OCI-LY7 (cell line): ENCODE measurements around the gene LTO1. TPM values are rescaled to one million over a fixed set of nuclear protein-coding genes. Genes with fewer than 3 reads are reported as not detected.
A peak's percentile ranks its signal among the peaks of the same experiment; 100 is the strongest.

Experiments used
- BruUV-seq: library from RNA; stranded (reverse); fragments of 400-500 nt; replicated peaks from 2 replicates; lab custom pipeline; 2021; lab: Mats Ljungman, UMichigan
- CTCF ChIA-PET: fragments of 300-600 bp; sonication (Branson Sonifier 250); formaldehyde crosslinking; loops from one replicate; lab custom pipeline; 2022; ENCODE audit warnings: antibody characterized with exemption; ENCODE audit not compliant: unreplicated experiment; lab: Charles Lee
- POLR2A ChIA-PET: fragments of 300-600 bp; sonication (Branson Sonifier 250); formaldehyde crosslinking; loops from one replicate; lab custom pipeline; 2022; ENCODE audit warnings: antibody characterized with exemption; lab: Charles Lee
- DNase-seq: peaks from one replicate; pipeline ENCODE4 v3.0.0-alpha.2; 2015; ENCODE audit warnings: low spot score
- H2AFZ ChIP-seq: fragments of 200-600 bp; sonication (generic), shearing (Covaris generic); 2 replicates; pipeline ENCODE4 v1.6.1; 2014; ENCODE audit warnings: mild to moderate bottlenecking, antibody characterized with exemption, low read length, moderate library complexity
- H3K27ac ChIP-seq: fragments of 200-600 bp; sonication (generic); 2 replicates; pipeline ENCODE4 v1.5.1; 2014; ENCODE audit warnings: mixed run types, low read depth, mild to moderate bottlenecking, moderate library complexity, low read length, inconsistent platforms; ENCODE audit not compliant: poor library complexity, severe bottlenecking
- H3K36me3 ChIP-seq: fragments of 200-600 bp; sonication (generic); 2 replicates; pipeline ENCODE4 v1.6.1; 2014; ENCODE audit warnings: mild to moderate bottlenecking, antibody characterized with exemption, low read length, moderate library complexity, mixed read lengths; ENCODE audit not compliant: insufficient read depth
- H3K4me1 ChIP-seq: fragments of 200-600 bp; sonication (generic); 2 replicates; pipeline ENCODE4 v1.5.1; 2014; ENCODE audit warnings: mild to moderate bottlenecking, low read length; ENCODE audit not compliant: insufficient read depth, poor library complexity, severe bottlenecking
- H3K4me2 ChIP-seq: fragments of 200-600 bp; sonication (generic); 2 replicates; pipeline ENCODE4 v1.6.1; 2014; ENCODE audit warnings: mild to moderate bottlenecking, low read length
- H3K4me3 ChIP-seq: fragments of 200-600 bp; sonication (generic); 2 replicates; pipeline ENCODE4 v1.5.1; 2014; ENCODE audit warnings: mild to moderate bottlenecking, low read depth, low read length; ENCODE audit not compliant: poor library complexity, severe bottlenecking
- H3K79me2 ChIP-seq: fragments of 200-600 bp; sonication (generic); 2 replicates; pipeline ENCODE4 v1.6.1; 2016; ENCODE audit warnings: low read depth, mild to moderate bottlenecking, low read length, moderate library complexity, mixed read lengths; ENCODE audit not compliant: insufficient read depth
- H3K9me2 ChIP-seq: fragments of 200-600 bp; sonication (generic); 2 replicates; pipeline ENCODE4 v1.6.1; 2016; ENCODE audit warnings: mild to moderate bottlenecking, low read length, mixed read lengths; ENCODE audit not compliant: insufficient read depth
- H3K9me3 ChIP-seq: fragments of 200-600 bp; sonication (generic); 2 replicates; pipeline ENCODE4 v1.6.1; 2014; ENCODE audit warnings: mild to moderate bottlenecking, mixed run types, low read length, mixed read lengths
- H4K20me1 ChIP-seq: fragments of 200-600 bp; sonication (generic); 2 replicates; pipeline ENCODE4 v1.6.1; 2014; ENCODE audit warnings: mild to moderate bottlenecking, antibody characterized with exemption, low read length, moderate library complexity, mixed read lengths; ENCODE audit not compliant: insufficient read depth
- EZH2phosphoT487 ChIP-seq: fragments of 200-600 bp; sonication (generic); IDR thresholded peaks from 2 replicates; pipeline ENCODE4 v1.6.1; 2018; ENCODE audit warnings: low read depth, borderline replicate concordance, mild to moderate bottlenecking, mixed run types, antibody characterized with exemption, low read length, moderate library complexity, mixed read lengths
- intact Hi-C: fragments of 100-400 bp; cut with micrococcal nuclease; formaldehyde crosslinking; loops from one replicate; pipeline ENCODE4 v1.10.0; 2022; ENCODE audit not compliant: unreplicated experiment
- total RNA-seq, 2 experiments: library from RNA; depleted of rRNA in 1 of 2; stranded (reverse); fragments of >200 nt in 1 of 2; shearing (Covaris generic) in 1 of 2; gene quantifications; 2 replicates each; pipeline ENCODE4 v1.2.3, GENCODE V29; 2014 to 2022
- TF ChIP-seq, protein P1 (sequence below): fragments of 200-600 bp; sonication (generic); conservative IDR thresholded peaks from 2 replicates; pipeline ENCODE4 v1.5.1; 2014; ENCODE audit warnings: mild to moderate bottlenecking, antibody characterized with exemption, low read length, moderate library complexity, mixed read lengths

The LTO1 gene
- total RNA-seq, 2 experiments from 2014 or later: 28.8 to 35.9 TPM

DNA sequence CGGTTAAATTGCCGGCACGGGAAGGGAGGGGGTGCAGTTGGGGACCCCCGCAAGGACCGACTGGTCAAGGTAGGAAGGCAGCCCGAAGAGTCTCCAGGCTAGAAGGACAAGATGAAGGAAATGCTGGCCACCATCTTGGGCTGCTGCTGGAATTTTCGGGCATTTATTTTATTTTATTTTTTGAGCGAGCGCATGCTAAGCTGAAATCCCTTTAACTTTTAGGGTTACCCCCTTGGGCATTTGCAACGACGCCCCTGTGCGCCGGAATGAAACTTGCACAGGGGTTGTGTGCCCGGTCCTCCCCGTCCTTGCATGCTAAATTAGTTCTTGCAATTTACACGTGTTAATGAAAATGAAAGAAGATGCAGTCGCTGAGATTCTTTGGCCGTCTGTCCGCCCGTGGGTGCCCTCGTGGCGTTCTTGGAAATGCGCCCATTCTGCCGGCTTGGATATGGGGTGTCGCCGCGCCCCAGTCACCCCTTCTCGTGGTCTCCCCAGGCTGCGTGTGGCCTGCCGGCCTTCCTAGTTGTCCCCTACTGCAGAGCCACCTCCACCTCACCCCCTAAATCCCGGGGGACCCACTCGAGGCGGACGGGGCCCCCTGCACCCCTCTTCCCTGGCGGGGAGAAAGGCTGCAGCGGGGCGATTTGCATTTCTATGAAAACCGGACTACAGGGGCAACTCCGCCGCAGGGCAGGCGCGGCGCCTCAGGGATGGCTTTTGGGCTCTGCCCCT, 34.7 kb downstream of the LTO1 start:
- Histone ChIP-seq H2AFZ (no peak overlapping the region), H3K27ac (no peak overlapping the region), H3K4me3 (no peak overlapping the region), H4K20me1 (no peaks in the 10 kb centered on the region), H3K4me2 (no peak overlapping the region), H3K79me2 (no peaks in the 10 kb centered on the region), H3K9me3 (no peaks in the 10 kb centered on the region), H3K36me3 (no peaks in the 10 kb centered on the region), H3K9me2 (no peaks in the 10 kb centered on the region), H3K4me1 (no peaks in the 10 kb centered on the region)
- intact Hi-C loops: no loop called here
- CTCF ChIA-PET: no interaction called here
- DNase-seq: no peak
- TF ChIP-seq, protein P1, sequence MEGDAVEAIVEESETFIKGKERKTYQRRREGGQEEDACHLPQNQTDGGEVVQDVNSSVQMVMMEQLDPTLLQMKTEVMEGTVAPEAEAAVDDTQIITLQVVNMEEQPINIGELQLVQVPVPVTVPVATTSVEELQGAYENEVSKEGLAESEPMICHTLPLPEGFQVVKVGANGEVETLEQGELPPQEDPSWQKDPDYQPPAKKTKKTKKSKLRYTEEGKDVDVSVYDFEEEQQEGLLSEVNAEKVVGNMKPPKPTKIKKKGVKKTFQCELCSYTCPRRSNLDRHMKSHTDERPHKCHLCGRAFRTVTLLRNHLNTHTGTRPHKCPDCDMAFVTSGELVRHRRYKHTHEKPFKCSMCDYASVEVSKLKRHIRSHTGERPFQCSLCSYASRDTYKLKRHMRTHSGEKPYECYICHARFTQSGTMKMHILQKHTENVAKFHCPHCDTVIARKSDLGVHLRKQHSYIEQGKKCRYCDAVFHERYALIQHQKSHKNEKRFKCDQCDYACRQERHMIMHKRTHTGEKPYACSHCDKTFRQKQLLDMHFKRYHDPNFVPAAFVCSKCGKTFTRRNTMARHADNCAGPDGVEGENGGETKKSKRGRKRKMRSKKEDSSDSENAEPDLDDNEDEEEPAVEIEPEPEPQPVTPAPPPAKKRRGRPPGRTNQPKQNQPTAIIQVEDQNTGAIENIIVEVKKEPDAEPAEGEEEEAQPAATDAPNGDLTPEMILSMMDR: no peak
- peak; percentile 92; the same call in 1 of the 2 replicates for TF ChIP-seq EZH2phosphoT487
- no TSS peak for BruUV-seq
- POLR2A ChIA-PET: no interaction called here

DNA sequence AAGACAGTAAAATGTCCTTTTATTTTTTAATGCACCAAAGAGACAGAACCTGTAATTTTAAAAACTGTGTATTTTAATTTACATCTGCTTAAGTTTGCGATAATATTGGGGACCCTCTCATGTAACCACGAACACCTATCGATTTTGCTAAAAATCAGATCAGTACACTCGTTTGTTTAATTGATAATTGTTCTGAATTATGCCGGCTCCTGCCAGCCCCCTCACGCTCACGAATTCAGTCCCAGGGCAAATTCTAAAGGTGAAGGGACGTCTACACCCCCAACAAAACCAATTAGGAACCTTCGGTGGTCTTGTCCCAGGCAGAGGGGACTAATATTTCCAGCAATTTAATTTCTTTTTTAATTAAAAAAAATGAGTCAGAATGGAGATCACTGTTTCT, 35.3 kb downstream of the LTO1 start:
- BruUV-seq: no TSS peak
- Histone ChIP-seq H3K9me2 (no peaks in the 10 kb centered on the region), H2AFZ (no peak overlapping the region), H3K4me2 (no peak overlapping the region), H3K4me3 (no peak overlapping the region), H3K9me3 (no peaks in the 10 kb centered on the region), H3K79me2 (no peaks in the 10 kb centered on the region), H3K36me3 (no peaks in the 10 kb centered on the region), H4K20me1 (no peaks in the 10 kb centered on the region), H3K4me1 (no peaks in the 10 kb centered on the region), H3K27ac (no peak overlapping the region)
- CTCF ChIA-PET: interaction anchor here (0.6 kb wide), 1 partner anchor 158 kb away, joined by 3 read pairs; no protein-coding TSS in a partner anchor
- DNase-seq: no peak
- intact Hi-C loops: no loop called here
- POLR2A ChIA-PET: interaction anchor here (0.6 kb wide), 1 partner anchor 872 kb away, joined by 4 read pairs; no protein-coding TSS in a partner anchor
- TF ChIP-seq, protein P1: no peak
- TF ChIP-seq EZH2phosphoT487: no peak; the same call in 1 of the 2 replicates
